Measurements from ENCODE around the gene COL1A1.

Gene COL1A1

GRCh38 chr17:50192144-50192617 is 9.2 kb downstream of the COL1A1 start:
- H4K20me1 ChIP-seq (ENCODE audit: insufficient read depth, low read length): no peaks in the 10 kb centered on the region
- H3K36me3 ChIP-seq (replicated peaks; ENCODE audit: insufficient read depth, low read length): no peaks in the 10 kb centered on the region
- H3K79me2 ChIP-seq (ENCODE audit: low read length): no peaks in the 10 kb centered on the region
- no peaks in the 10 kb centered on the region for H3F3A ChIP-seq (ENCODE audit: insufficient read depth, low read length)
- no peaks in the 10 kb centered on the region for H3K9me2 ChIP-seq (replicated peaks; ENCODE audit: insufficient read depth, low read length)
- no peak overlapping the region for H3K4me3 ChIP-seq (ENCODE audit: low read length)
- no peak for TF ChIP-seq EZH2 (optimal IDR thresholded peaks at IDR 0.05; ENCODE audit: low read depth, low read length)
- TF ChIP-seq EZH2phosphoT487 (IDR thresholded peaks at IDR 0.05; ENCODE audit: low read length): no peak
- TF ChIP-seq, protein P1, sequence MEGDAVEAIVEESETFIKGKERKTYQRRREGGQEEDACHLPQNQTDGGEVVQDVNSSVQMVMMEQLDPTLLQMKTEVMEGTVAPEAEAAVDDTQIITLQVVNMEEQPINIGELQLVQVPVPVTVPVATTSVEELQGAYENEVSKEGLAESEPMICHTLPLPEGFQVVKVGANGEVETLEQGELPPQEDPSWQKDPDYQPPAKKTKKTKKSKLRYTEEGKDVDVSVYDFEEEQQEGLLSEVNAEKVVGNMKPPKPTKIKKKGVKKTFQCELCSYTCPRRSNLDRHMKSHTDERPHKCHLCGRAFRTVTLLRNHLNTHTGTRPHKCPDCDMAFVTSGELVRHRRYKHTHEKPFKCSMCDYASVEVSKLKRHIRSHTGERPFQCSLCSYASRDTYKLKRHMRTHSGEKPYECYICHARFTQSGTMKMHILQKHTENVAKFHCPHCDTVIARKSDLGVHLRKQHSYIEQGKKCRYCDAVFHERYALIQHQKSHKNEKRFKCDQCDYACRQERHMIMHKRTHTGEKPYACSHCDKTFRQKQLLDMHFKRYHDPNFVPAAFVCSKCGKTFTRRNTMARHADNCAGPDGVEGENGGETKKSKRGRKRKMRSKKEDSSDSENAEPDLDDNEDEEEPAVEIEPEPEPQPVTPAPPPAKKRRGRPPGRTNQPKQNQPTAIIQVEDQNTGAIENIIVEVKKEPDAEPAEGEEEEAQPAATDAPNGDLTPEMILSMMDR (IDR thresholded peaks at IDR 0.05; ENCODE audit: low read length): no peak
- no peak overlapping the region for H3K9ac ChIP-seq (ENCODE audit: low read length)
- DNase-seq: no peak
- no peak overlapping the region for H3K27ac ChIP-seq (ENCODE audit: low read length)
- H3K4me2 ChIP-seq (ENCODE audit: low read depth, low read length): no peak overlapping the region
- peaks cover 86% of the 10 kb centered on the region for H3K27me3 ChIP-seq (replicated peaks; ENCODE audit: insufficient read depth, low read length)
- H2AFZ ChIP-seq (ENCODE audit: low read length): no peak overlapping the region
- H3K4me1 ChIP-seq (ENCODE audit: low read length): no peaks in the 10 kb centered on the region
- no peaks in the 10 kb centered on the region for H3K9me3 ChIP-seq (replicated peaks; ENCODE audit: insufficient read depth, low read length)

DNA sequence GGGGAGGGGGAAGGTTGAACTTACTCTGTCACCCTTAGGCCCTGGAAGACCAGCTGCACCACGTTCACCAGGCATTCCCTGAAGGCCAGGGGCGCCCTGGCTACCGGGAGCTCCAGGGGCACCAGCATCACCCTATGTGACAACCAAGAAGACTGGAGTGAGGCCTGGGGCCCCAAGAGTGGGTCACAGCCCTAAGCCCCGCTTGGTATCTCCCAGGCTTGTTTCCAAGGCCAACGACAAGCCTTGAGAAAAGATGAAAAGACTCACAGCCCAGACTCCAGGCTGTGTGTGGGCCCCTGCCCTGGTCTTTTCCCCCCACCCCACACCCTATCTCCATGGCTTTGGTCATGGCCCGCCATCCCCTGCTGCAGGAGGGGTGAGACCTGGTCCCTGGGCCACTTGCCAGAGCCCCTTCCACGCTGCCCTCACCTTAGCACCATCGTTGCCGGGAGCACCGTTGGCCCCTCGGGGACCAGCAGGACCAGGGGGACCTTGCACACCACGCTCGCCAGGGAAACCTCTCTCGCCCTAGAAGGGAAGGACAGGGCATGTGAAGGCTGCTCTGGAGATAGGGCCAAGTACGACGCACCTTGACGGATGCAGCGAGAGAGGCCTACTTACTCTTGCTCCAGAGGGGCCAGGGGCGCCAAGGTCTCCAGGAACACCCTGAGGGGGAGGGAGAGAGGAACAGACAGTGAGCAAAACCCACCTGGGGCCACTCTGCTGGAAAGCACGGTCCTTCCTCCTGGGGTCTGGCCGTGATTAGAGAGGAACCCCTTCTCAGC is 9.9 kb downstream of the COL1A1 start:
- DNase-seq: no peak
- no peaks in the 10 kb centered on the region for H4K20me1 ChIP-seq (ENCODE audit: insufficient read depth, low read length)
- TF ChIP-seq EZH2phosphoT487 (IDR thresholded peaks at IDR 0.05; ENCODE audit: low read length) (no peak), EZH2 (optimal IDR thresholded peaks at IDR 0.05; ENCODE audit: low read depth, low read length) (no peak)
- TF ChIP-seq, protein P1 (IDR thresholded peaks at IDR 0.05; ENCODE audit: low read length): no peak
- H3K4me1 ChIP-seq (ENCODE audit: low read length): no peaks in the 10 kb centered on the region
- no peaks in the 10 kb centered on the region for H3K9me3 ChIP-seq (replicated peaks; ENCODE audit: insufficient read depth, low read length)
- H3K79me2 ChIP-seq (ENCODE audit: low read length): no peaks in the 10 kb centered on the region
- H3F3A ChIP-seq (ENCODE audit: insufficient read depth, low read length): no peaks in the 10 kb centered on the region
- H3K4me3 ChIP-seq (ENCODE audit: low read length): no peak overlapping the region
- no peak overlapping the region for H3K4me2 ChIP-seq (ENCODE audit: low read depth, low read length)
- peaks cover 86% of the 10 kb centered on the region for H3K27me3 ChIP-seq (replicated peaks; ENCODE audit: insufficient read depth, low read length)
- H3K27ac ChIP-seq (ENCODE audit: low read length): no peak overlapping the region
- H2AFZ ChIP-seq (ENCODE audit: low read length): no peak overlapping the region
- no peaks in the 10 kb centered on the region for H3K36me3 ChIP-seq (replicated peaks; ENCODE audit: insufficient read depth, low read length)
- H3K9me2 ChIP-seq (replicated peaks; ENCODE audit: insufficient read depth, low read length): no peaks in the 10 kb centered on the region
- H3K9ac ChIP-seq (ENCODE audit: low read length): no peak overlapping the region

DNA sequence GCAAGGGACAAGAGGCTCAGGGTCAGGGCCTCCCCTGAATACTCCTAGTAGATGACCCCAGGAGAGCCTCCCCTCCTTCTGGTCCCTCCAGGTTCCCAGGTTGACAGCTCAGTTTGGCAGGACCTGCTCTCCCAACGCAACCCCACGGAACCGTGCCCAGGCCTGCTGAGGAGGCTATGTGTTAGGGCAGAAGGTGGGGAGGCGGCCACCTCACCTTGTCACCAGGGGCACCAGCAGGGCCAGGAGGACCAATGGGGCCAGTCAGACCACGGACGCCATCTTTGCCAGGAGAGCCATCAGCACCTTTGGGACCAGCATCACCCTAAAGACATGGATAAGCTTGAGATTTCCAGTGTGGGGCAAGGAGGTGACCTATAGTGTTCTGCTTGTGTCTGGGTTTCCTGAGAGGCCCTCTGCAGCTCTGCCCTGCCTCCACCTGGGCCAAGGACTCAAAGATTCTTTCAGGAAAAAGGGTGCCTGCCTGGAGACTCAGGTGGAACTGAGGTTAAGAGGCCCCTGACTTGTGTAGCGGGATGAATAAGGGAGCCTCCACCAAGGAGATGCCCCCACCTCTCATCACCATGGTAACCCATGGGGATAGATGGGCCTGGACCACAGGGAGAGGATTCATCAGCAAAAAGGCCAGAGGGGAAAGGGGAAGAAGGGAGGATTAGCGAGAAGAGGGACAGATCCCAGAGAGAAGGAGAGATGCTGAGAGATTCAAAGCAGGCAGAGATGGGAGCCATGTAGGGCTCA is 10.7 kb downstream of the COL1A1 start:
- peaks cover 80% of the 10 kb centered on the region for H3K27me3 ChIP-seq (replicated peaks; ENCODE audit: insufficient read depth, low read length)
- no peak overlapping the region for H3K4me3 ChIP-seq (ENCODE audit: low read length)
- no peak overlapping the region for H3K4me2 ChIP-seq (ENCODE audit: low read depth, low read length)
- no peaks in the 10 kb centered on the region for H3K9me3 ChIP-seq (replicated peaks; ENCODE audit: insufficient read depth, low read length)
- no peaks in the 10 kb centered on the region for H3K9me2 ChIP-seq (replicated peaks; ENCODE audit: insufficient read depth, low read length)
- H3K36me3 ChIP-seq (replicated peaks; ENCODE audit: insufficient read depth, low read length): no peaks in the 10 kb centered on the region
- no peak overlapping the region for H2AFZ ChIP-seq (ENCODE audit: low read length)
- no peaks in the 10 kb centered on the region for H3F3A ChIP-seq (ENCODE audit: insufficient read depth, low read length)
- H4K20me1 ChIP-seq (ENCODE audit: insufficient read depth, low read length): no peaks in the 10 kb centered on the region
- H3K79me2 ChIP-seq (ENCODE audit: low read length): no peaks in the 10 kb centered on the region
- TF ChIP-seq EZH2 (optimal IDR thresholded peaks at IDR 0.05; ENCODE audit: low read depth, low read length): no peak
- TF ChIP-seq EZH2phosphoT487 (IDR thresholded peaks at IDR 0.05; ENCODE audit: low read length): no peak
- DNase-seq: no peak
- H3K9ac ChIP-seq (ENCODE audit: low read length): no peak overlapping the region
- no peaks in the 10 kb centered on the region for H3K4me1 ChIP-seq (ENCODE audit: low read length)
- H3K27ac ChIP-seq (ENCODE audit: low read length): no peak overlapping the region
